ENCODE data around the gene GALR1.
"Not testable (repeated sequence)": the region's sequence is repeated elsewhere in the genome, so short reads cannot be mapped to it uniquely, and the experiment has no call there.

The GALR1 gene

DNA sequence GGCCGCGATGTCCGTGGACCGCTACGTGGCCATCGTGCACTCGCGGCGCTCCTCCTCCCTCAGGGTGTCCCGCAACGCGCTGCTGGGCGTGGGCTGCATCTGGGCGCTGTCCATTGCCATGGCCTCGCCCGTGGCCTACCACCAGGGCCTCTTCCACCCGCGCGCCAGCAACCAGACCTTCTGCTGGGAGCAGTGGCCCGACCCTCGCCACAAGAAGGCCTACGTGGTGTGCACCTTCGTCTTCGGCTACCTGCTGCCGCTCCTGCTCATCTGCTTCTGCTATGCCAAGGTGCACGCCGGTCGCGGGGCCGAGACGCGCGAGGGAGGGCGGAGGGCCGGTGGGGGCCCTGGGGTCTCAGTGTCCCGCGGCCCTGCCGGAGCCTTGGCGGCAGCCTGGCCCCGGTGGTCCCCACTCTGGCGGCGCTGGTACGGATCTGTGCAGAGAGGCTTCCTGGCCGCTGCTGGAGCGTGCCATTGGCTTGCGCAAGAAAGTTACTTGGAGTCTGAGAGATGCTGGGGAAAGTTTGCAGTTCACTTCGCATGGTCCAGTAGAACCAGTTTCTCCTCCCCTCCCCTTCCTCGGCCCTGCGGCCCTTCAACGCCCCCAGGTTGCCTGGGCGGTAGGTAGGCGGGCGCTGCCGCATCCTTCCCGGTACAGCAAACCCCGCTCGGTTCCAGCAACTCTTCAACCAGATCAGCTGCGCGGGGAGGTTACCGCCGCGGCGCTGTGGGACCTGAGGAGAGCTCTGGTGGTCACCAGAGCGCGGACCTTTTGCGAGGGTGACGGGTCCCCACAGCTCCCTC, 1.5 kb downstream of the GALR1 start:
- no peak for DNase-seq

DNA sequence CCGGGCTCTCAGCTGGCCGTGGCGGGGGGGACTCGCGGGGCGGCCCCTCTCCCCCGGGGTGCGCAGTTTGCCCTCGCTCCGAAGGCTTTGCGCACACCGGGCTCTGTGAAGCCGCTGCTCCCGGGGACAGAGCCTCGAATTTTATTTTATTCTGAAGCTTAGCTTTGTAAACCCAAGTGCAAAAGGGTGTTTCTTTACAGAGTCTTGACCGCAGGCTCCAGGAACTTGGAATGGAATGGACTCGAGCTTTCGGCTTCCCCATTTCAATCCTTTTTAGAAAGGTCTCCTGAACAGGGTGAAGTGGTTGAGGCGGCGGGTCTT, 2.0 kb downstream of the GALR1 start:
- DNase-seq, result no peak

- DNase-seq, result no peak
Measured at GRCh38 chr18:77254711-77255405, 5.2 kb downstream of the GALR1 start.

DNA sequence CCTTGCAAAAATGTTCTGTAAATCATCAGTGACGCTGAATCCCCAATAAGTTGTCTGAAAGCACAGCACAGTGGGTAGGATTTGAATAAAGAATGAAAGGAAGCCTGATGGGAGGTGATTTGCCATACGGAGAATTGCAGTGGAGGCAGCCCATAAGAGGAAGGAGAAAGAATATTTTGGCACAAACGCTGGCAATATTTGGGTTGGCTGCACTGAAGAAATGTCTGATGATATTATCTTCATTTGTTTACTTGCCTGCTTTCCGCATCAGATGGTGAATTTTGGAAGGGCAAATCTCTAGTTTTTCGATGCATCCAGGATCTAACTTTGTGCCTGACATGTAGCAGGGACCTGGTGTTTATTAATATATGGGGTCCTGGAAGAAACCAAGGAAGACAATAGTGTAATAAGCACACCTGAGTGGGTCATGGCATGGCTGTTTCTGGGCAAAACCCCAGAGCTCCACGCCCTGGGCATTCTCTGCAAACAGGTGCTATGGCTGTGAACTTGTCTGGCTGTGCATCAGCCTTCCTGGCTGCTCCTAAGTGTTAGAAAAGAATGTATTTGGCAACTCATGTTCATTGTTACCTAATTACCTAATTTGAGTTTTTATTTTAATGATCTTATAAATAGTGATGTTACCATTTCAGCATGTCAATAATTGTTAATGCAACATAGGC, 5.9 kb downstream of the GALR1 start:
- DNase-seq, result no peak

- DNase-seq, result no peak
Measured at GRCh38 chr18:77262643-77263465, 13.2 kb downstream of the GALR1 start.

- DNase-seq, result no peak
Measured at GRCh38 chr18:77263466-77263763, 13.8 kb downstream of the GALR1 start.

DNA sequence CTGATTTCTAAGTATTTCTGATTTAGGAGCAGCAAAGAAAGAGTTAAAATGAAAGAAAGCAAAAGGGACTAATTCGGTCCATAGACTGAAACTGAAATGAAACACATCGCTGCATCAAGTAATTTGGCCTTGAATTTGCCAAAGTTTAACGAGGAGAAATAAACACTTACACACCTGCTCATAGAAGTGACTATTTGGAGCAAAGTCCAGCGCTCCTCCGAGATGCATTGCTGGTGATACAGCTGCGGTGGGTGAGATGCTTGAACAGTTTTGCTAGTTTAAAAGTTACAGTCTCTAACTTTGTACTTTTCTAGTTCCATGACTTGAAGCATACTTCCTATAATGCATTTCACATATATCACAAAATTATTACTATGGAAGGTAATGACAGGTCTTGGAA, 18.3 kb downstream of the GALR1 start:
- DNase-seq, result no peak

DNA sequence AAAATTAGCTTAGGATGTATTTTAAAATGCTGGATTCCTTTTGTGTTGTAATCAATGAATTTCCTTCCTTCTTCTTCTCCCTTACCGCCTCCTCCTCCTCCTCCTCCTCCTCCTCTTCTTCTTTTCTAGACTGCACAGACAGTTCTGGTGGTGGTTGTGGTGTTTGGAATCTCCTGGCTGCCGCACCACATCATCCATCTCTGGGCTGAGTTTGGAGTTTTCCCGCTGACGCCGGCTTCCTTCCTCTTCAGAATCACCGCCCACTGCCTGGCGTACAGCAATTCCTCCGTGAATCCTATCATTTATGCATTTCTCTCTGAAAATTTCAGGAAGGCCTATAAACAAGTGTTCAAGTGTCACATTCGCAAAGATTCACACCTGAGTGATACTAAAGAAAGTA, 18.8 kb downstream of the GALR1 start:
- DNase-seq, result peak in 2 of 3 donors; percentile 49 to 55

DNA sequence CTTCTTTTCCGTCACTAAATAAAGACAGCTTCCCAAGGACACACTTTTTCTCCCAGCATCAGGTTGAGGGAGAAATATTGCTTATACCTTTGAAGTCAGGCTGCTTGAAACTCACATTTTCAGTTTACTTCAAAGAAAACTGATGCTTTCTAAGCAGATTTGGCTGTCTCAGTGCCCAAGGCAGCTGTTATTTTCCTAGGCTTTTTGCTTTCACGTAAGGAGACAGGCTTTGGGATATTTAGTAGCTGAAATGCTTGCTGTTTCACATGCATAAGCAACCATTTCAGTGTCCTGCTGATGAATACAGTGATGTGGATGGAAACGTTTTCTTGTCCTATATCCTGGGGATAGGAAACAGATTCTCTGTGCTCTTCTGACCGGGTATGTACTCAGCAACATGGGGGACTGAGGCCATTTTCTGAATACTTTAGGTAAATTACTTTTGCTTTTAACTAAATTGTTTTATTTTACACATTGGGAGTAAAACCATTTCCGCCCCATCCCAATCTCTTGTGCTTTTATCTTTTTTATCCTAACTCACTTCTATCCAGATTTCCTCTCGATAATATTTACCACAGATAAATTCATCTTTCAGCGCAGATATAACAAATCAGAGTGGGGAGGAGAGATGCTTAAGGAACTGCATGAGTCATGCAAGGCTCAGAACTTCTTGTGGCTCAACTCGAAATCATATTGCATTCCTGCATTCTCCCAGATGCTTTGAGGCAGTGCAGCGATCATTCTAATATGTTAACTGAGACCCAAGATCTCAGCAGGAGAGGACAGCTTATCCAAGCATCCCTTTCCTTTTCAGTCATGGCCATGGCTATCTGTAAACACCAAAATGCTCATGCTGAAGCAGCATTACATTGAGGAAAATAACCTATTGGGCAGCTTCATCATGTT, 22.2 kb downstream of the GALR1 start:
- no peak for DNase-seq

DNA sequence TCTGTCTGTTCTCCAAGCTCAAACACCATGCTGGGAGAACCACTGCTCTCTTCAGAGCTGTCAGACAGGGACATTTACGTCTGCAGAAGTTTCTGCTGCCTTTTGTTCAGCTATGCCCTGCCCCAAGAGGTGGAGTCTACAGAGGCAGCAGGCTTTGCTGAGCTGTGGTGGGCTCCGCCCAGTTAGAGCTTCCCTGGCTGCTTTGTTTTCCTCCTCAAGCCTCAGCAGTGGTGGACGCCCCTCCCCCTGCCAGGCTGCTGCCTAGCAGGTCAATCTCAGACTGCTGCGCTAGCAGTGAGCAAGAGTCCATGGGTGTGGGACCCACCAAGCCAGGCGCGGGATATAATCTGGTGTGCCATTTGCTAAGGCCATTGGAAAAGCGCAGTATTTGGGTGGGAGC, 41.2 kb downstream of the GALR1 start:
- DNase-seq, result not testable (repeated sequence)

DNA sequence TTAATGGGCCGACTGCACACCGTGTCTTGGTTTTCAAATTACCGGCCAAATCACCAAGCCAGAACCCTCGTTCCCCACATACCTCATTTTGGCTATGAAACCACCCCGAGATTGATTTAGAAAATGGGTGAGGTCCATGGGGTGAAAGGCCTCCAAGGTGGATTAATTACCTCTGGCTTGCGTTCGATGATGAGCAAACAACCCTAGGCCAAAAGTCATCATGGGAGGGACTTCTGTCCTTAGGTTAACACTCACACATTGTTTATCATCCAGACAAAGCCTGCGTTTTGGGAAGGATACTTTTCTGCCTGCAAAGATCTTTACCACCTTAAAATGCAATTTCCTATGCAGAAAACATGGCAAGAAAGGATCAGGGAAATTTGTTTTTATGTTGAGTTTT, 48.5 kb downstream of the GALR1 start:
- no peak for DNase-seq

DNA sequence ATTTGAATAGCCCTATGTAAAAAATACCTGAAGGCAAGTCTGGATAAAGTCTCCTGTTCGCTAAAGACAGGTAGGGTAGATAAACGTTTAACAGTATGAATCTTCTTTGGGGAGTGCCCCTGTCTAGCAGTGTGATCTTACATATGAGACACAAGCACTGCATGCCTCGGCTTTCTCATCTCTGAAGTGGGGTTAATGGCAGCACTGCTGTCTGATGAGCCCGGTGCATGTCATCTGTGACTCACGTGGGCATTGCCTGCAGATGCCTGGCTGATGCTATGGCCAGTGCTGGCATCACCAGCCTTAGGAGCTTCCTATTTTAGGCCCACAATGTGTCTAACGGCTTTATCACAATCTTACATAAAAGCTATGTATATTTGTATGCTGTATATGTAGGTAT, 50.1 kb downstream of the GALR1 start:
- no peak for DNase-seq

DNA sequence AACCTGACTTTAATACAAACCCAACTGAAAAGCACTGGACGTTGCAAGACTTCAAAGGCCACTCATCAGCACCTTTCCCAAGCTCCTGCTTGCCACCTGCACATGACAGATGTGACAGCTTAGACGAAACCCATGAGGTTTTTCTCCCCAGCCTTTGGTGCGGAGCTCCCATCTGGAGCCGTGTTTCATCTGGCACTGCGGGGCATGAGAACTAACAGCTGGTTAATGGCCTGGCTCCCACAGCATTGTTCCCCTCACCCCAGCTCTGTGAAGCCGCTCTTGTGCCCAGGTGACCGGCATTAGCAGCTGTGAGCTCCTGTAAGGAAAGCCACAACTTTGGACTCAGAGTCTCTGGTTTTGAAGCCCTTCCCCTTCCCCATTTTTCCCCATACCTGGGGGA, 50.9 kb downstream of the GALR1 start:
- DNase-seq, result no peak

GRCh38 chr18:77304268-77304667, 54.6 kb downstream of the GALR1 start:
- DNase-seq, result no peak

DNA sequence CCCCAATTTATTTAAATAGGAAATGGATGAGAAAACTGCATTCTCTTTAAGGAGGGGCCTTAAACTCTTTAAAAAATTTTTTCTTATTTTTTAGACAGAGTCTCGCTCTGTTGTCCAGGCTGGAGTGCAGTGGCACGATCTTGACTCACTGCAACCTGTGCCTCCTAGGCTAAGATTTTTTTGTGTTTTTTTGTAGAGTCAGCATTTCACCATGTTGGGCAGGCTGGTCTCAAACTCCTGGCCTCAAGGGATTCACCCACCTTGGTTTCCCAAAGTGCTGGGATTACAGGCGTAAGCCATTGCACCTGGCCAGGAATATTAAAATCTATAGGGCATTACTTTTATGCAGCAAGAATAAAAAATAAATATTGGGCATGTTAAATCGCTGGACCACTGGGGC, 56.0 kb downstream of the GALR1 start:
- DNase-seq, result no peak

DNA sequence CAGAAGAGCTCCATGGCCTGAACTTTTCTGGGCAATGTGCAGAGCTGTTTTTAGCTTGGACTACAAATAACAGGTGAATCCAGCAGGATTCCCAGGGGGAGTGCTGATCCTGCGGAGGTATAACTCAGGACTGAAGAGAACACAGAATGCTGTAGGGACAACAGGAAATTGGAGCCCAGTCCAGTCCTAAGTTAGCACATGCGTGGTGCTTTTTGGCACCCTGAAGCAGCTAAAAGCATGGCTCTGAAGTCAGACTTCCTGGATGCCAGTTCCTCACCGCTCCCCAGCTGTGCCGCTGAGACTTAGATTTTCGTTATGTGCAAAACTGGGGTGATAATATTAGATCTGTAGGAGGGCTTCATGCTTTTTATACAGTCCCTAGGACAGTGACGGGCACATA, 58.6 kb downstream of the GALR1 start:
- DNase-seq, result no peak

- DNase-seq, result no peak
Measured at GRCh38 chr18:77314511-77314910, 64.9 kb downstream of the GALR1 start.

DNA sequence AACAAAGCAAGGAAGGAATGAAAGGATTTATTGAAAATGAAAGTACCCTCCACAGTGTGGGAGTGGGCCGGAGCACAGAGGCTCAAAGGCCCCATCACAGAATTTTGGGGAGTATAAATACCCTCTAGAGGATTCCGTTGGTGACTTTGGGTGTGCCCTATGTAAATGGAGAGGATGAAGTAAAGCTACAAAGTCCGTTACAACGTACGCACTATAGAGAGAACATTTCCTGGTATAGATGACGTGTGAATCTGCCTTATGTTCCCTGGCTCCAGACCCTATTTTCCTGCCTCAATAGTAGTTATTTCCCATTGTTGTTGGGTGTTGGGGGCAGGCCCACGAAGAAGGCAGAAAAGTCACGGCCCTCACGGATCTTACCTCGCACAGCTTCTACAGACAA, 65.3 kb downstream of the GALR1 start:
- DNase-seq, result no peak

- DNase-seq, result no peak
Measured at GRCh38 chr18:77316008-77316407, 66.4 kb downstream of the GALR1 start.

DNA sequence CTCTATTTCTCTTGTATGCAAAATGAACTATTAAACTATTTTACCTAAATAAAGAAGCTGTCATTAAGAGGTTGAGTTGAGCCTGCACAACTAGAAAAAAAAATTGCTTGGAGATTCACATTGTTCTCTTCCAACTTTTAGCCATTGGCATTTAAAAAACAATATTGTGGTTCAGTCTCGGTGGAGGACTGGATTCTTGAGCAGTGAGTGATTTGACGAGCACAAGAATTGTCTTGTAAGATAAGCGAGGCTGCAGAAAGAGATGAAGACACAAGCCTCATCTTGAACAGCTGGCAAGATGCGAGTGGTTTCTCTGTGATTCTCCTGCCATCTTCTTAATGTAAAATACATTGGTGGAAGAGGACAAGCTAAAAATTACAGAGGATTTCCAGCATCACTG, 67.0 kb downstream of the GALR1 start:
- DNase-seq, result no peak

DNA sequence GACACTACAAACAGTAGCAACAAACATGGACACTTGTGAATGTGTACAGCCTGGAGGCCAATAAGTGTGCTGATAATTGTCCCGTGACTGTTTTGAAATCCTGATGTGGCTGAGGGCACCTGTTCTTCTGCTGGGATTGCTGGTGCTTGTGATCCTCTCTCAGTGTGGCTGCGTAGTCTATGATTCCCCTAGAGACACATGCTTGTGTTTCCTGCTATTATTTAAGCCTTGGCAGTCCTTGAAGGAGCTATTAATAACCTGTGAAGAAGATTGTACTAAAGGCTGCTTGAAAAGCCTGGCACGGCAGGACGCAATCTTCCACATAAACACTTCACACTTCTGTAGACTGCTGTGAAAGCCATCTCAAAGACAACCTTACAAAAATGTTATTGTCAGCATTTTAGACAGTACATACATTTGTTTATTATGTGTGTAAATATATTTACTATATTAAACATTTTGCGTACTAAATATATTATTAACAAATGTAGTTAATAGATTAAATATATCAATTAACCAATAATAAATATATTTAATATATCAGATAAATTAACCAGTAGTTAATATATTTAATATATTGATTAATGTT, 71.4 kb downstream of the GALR1 start:
- DNase-seq, result no peak
